ENCODE results near the gene LPAR3.
"Not testable (repeated sequence)": the region's sequence is repeated elsewhere in the genome, so short reads cannot be mapped to it uniquely, and the experiment has no call there.

The LPAR3 gene

GRCh38 chr1:84923317-84923716 is 30.3 kb upstream of the LPAR3 start:
- Histone ChIP-seq H3K9me3 (ENCODE audit: control insufficient read depth, low read length) (no peaks in the 10 kb centered on the region), H3K4me1 (ENCODE audit: control insufficient read depth, insufficient read depth, low read length) (peaks cover 5% of the 10 kb centered on the region), H3K9ac (ENCODE audit: low read length) (no peak overlapping the region), H3K36me3 (ENCODE audit: control insufficient read depth, insufficient read depth, low read length, severe bottlenecking) (no peaks in the 10 kb centered on the region), H3K4me3 (ENCODE audit: low read length) (no peak overlapping the region), H3K27me3 (replicated peaks; ENCODE audit: control insufficient read depth, insufficient read depth, low read length) (peaks cover 13% of the 10 kb centered on the region)
- no peak for DNase-seq (ENCODE audit: low read depth)

GRCh38 chr1:84920159-84920558 is 27.2 kb upstream of the LPAR3 start:
- Histone ChIP-seq H3K27me3 (replicated peaks; ENCODE audit: control insufficient read depth, insufficient read depth, low read length) (peaks cover 10% of the 10 kb centered on the region), H3K9ac (ENCODE audit: low read length) (no peak overlapping the region), H3K36me3 (ENCODE audit: control insufficient read depth, insufficient read depth, low read length, severe bottlenecking) (no peaks in the 10 kb centered on the region), H3K4me1 (ENCODE audit: control insufficient read depth, insufficient read depth, low read length) (peaks cover 5% of the 10 kb centered on the region), H3K4me3 (ENCODE audit: low read length) (no peak overlapping the region), H3K9me3 (ENCODE audit: control insufficient read depth, low read length) (no peaks in the 10 kb centered on the region)
- DNase-seq (ENCODE audit: low read depth) = no peak

- H3K4me3 ChIP-seq (ENCODE audit: low read length) = no peak overlapping the region
- H3K27me3 ChIP-seq (replicated peaks; ENCODE audit: control insufficient read depth, insufficient read depth, low read length) = peaks cover 10% of the 10 kb centered on the region
- no peak overlapping the region for H3K9ac ChIP-seq (ENCODE audit: low read length)
- H3K4me1 ChIP-seq (ENCODE audit: control insufficient read depth, insufficient read depth, low read length) = peaks cover 5% of the 10 kb centered on the region
- H3K9me3 ChIP-seq (ENCODE audit: control insufficient read depth, low read length) = no peaks in the 10 kb centered on the region
- H3K36me3 ChIP-seq (ENCODE audit: control insufficient read depth, insufficient read depth, low read length, severe bottlenecking) = no peaks in the 10 kb centered on the region
- no peak for DNase-seq (ENCODE audit: low read depth)
Measured at GRCh38 chr1:84919461-84919970, 26.5 kb upstream of the LPAR3 start.

- H3K36me3 ChIP-seq (ENCODE audit: control insufficient read depth, insufficient read depth, low read length, severe bottlenecking) = no peaks in the 10 kb centered on the region
- no peak overlapping the region for H3K9ac ChIP-seq (ENCODE audit: low read length)
- peaks cover 10% of the 10 kb centered on the region for H3K27me3 ChIP-seq (replicated peaks; ENCODE audit: control insufficient read depth, insufficient read depth, low read length)
- H3K9me3 ChIP-seq (ENCODE audit: control insufficient read depth, low read length) = no peaks in the 10 kb centered on the region
- peaks cover 8% of the 10 kb centered on the region for H3K4me1 ChIP-seq (ENCODE audit: control insufficient read depth, insufficient read depth, low read length)
- no peak overlapping the region for H3K4me3 ChIP-seq (ENCODE audit: low read length)
- no peak for DNase-seq (ENCODE audit: low read depth)
Measured at GRCh38 chr1:84918726-84919336, 25.8 kb upstream of the LPAR3 start.

- no peak overlapping the region for H3K4me3 ChIP-seq (ENCODE audit: low read length)
- H3K9me3 ChIP-seq (ENCODE audit: control insufficient read depth, low read length) = no peaks in the 10 kb centered on the region
- H3K9ac ChIP-seq (ENCODE audit: low read length) = no peak overlapping the region
- DNase-seq (ENCODE audit: low read depth) = no peak
- peaks cover 22% of the 10 kb centered on the region for H3K4me1 ChIP-seq (ENCODE audit: control insufficient read depth, insufficient read depth, low read length)
- H3K36me3 ChIP-seq (ENCODE audit: control insufficient read depth, insufficient read depth, low read length, severe bottlenecking) = no peaks in the 10 kb centered on the region
- peaks cover 7% of the 10 kb centered on the region for H3K27me3 ChIP-seq (replicated peaks; ENCODE audit: control insufficient read depth, insufficient read depth, low read length)
Measured at GRCh38 chr1:84916897-84917296, 23.9 kb upstream of the LPAR3 start.

GRCh38 chr1:84913555-84913892 is 20.5 kb upstream of the LPAR3 start:
- H3K9me3 ChIP-seq (ENCODE audit: control insufficient read depth, low read length) = no peaks in the 10 kb centered on the region
- H3K9ac ChIP-seq (ENCODE audit: low read length) = no peak overlapping the region
- DNase-seq (ENCODE audit: low read depth) = no peak
- H3K4me3 ChIP-seq (ENCODE audit: low read length) = peak overlapping the region; percentile 32
- no peaks in the 10 kb centered on the region for H3K36me3 ChIP-seq (ENCODE audit: control insufficient read depth, insufficient read depth, low read length, severe bottlenecking)
- peaks cover 6% of the 10 kb centered on the region for H3K27me3 ChIP-seq (replicated peaks; ENCODE audit: control insufficient read depth, insufficient read depth, low read length)
- peaks cover 17% of the 10 kb centered on the region for H3K4me1 ChIP-seq (ENCODE audit: control insufficient read depth, insufficient read depth, low read length)

GRCh38 chr1:84912726-84913554 is 19.9 kb upstream of the LPAR3 start:
- no peak for DNase-seq (ENCODE audit: low read depth)
- H3K9me3 ChIP-seq (ENCODE audit: control insufficient read depth, low read length) = no peaks in the 10 kb centered on the region
- no peaks in the 10 kb centered on the region for H3K36me3 ChIP-seq (ENCODE audit: control insufficient read depth, insufficient read depth, low read length, severe bottlenecking)
- H3K9ac ChIP-seq (ENCODE audit: low read length) = no peak overlapping the region
- H3K27me3 ChIP-seq (replicated peaks; ENCODE audit: control insufficient read depth, insufficient read depth, low read length) = peaks cover under 1% of the 10 kb centered on the region
- H3K4me3 ChIP-seq (ENCODE audit: low read length) = peak overlapping the region; percentile 32
- H3K4me1 ChIP-seq (ENCODE audit: control insufficient read depth, insufficient read depth, low read length) = peaks cover 17% of the 10 kb centered on the region

GRCh38 chr1:84908746-84909464 is 15.9 kb upstream of the LPAR3 start:
- H3K9me3 ChIP-seq (ENCODE audit: control insufficient read depth, low read length); H3K9ac ChIP-seq (ENCODE audit: low read length); H3K36me3 ChIP-seq (ENCODE audit: control insufficient read depth, insufficient read depth, low read length, severe bottlenecking); H3K27me3 ChIP-seq (replicated peaks; ENCODE audit: control insufficient read depth, insufficient read depth, low read length); DNase-seq (ENCODE audit: low read depth); H3K4me3 ChIP-seq (ENCODE audit: low read length): not testable (repeated sequence)
- H3K4me1 ChIP-seq (ENCODE audit: control insufficient read depth, insufficient read depth, low read length) = peaks cover 15% of the 10 kb centered on the region

- H3K9me3 ChIP-seq (ENCODE audit: control insufficient read depth, low read length) = no peaks in the 10 kb centered on the region
- DNase-seq (ENCODE audit: low read depth) = peak; percentile 53
Measured at GRCh38 chr1:84907095-84907827, 14.3 kb upstream of the LPAR3 start.

GRCh38 chr1:84902727-84903126 is 9.7 kb upstream of the LPAR3 start:
- H3K9ac ChIP-seq (ENCODE audit: low read length); H3K36me3 ChIP-seq (ENCODE audit: control insufficient read depth, insufficient read depth, low read length, severe bottlenecking); H3K9me3 ChIP-seq (ENCODE audit: control insufficient read depth, low read length); H3K4me1 ChIP-seq (ENCODE audit: control insufficient read depth, insufficient read depth, low read length); H3K4me3 ChIP-seq (ENCODE audit: low read length); H3K27me3 ChIP-seq (replicated peaks; ENCODE audit: control insufficient read depth, insufficient read depth, low read length); DNase-seq (ENCODE audit: low read depth): not testable (repeated sequence)

More at GRCh38 chr1:84907095-84907827, 14.3 kb upstream of the LPAR3 start:
- no peaks in the 10 kb centered on the region for H3K27me3 ChIP-seq (replicated peaks; ENCODE audit: control insufficient read depth, insufficient read depth, low read length)
- no peaks in the 10 kb centered on the region for H3K36me3 ChIP-seq (ENCODE audit: control insufficient read depth, insufficient read depth, low read length, severe bottlenecking)
- H3K4me3 ChIP-seq (ENCODE audit: low read length) = no peak overlapping the region
- H3K4me1 ChIP-seq (ENCODE audit: control insufficient read depth, insufficient read depth, low read length) = peaks cover under 1% of the 10 kb centered on the region
- no peak overlapping the region for H3K9ac ChIP-seq (ENCODE audit: low read length)

- no peak for DNase-seq (ENCODE audit: low read depth)
- H3K4me1 ChIP-seq (ENCODE audit: control insufficient read depth, insufficient read depth, low read length) = no peaks in the 10 kb centered on the region
- H3K9ac ChIP-seq (ENCODE audit: low read length) = no peak overlapping the region
- peaks cover 12% of the 10 kb centered on the region for H3K27me3 ChIP-seq (replicated peaks; ENCODE audit: control insufficient read depth, insufficient read depth, low read length)
- H3K36me3 ChIP-seq (ENCODE audit: control insufficient read depth, insufficient read depth, low read length, severe bottlenecking) = no peaks in the 10 kb centered on the region
- no peak overlapping the region for H3K4me3 ChIP-seq (ENCODE audit: low read length)
- H3K9me3 ChIP-seq (ENCODE audit: control insufficient read depth, low read length) = no peaks in the 10 kb centered on the region
Measured at GRCh38 chr1:84899969-84900368, 7.0 kb upstream of the LPAR3 start.

All from adipocyte (in vitro differentiated cells).